ENCODE data around the gene TMPRSS13.
A peak's percentile ranks its signal among the peaks of the same experiment; 100 is the strongest.

The TMPRSS13 gene

DNA sequence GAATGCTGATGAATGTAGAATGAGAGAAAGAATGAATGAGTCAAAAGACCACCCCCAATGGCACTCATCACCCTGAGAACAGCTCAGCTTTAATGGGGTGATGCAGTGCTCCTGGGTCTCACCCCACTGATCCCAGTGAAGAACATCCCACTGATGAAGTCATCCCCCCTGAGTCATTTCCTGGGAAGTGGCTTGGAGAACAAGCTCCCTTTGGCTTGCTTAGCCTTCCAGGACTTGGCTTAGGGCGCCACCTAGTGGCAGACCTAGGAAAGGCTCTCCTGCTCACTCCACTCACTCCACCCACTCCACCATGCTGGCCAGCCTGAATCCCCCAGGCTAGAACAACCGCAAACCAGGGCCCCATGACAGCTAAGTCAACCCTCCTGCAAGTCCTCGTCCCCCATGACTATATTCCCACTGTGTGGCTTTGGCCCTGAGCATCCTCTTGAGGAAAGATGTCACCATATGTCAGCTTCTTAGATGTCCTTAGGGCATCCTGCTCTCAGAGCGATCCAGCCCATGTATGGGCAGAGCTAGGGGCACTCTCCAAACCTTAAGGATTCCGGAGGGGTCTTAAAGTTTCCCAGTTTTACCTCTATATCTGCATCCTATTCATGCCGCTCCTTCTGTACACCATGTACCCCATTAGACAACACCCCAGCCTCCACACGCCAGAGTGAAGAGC lies 17.8 kb upstream of the TMPRSS13 start:
- Histone ChIP-seq H3K4me1 (ENCODE audit: control insufficient read depth, insufficient read depth, low read length) (no peaks in the 10 kb centered on the region), H3K4me3 (ENCODE audit: low read depth, low read length) (no peak overlapping the region), H3K9me3 (ENCODE audit: control insufficient read depth, insufficient read depth, low read depth, low read length) (no peaks in the 10 kb centered on the region), H3K36me3 (ENCODE audit: control insufficient read depth in 2 of 2, insufficient read depth in 1 of 2, low read length in 2 of 2) (no peaks in the 10 kb centered on the region), H3K27ac (ENCODE audit: extremely low read depth, low read depth, low read length) (no peak overlapping the region)
- CTCF ChIA-PET = interaction anchor here (0.6 to 9.3 kb wide), 63 partner anchors 9 to 1211 kb away, joined by 3 to 223 read pairs (median 4); partner anchors contain the start of genes FXYD2, FXYD6 and TMPRSS13
- POLR2A ChIA-PET = interaction anchor here (0.7 to 1.8 kb wide), 3 partner anchors 40 to 128 kb away, joined by 4 read pairs; partner anchors contain the start of gene FXYD6
- no peak for TF ChIP-seq OSR2 (tag by site-specific recombination; IDR thresholded peaks at IDR 0.05)
- no peak for TF ChIP-seq ZNF16 (tag by site-specific recombination; IDR thresholded peaks at IDR 0.05; ENCODE audit: low read depth)
- TF ChIP-seq SCRT2 (tag by site-specific recombination; IDR thresholded peaks at IDR 0.05) = peak; percentile 31; the same call in 1 of the 2 replicates
- no peak for TF ChIP-seq ZNF426 (tag by site-specific recombination; IDR thresholded peaks at IDR 0.05)
- TF ChIP-seq, protein P1, sequence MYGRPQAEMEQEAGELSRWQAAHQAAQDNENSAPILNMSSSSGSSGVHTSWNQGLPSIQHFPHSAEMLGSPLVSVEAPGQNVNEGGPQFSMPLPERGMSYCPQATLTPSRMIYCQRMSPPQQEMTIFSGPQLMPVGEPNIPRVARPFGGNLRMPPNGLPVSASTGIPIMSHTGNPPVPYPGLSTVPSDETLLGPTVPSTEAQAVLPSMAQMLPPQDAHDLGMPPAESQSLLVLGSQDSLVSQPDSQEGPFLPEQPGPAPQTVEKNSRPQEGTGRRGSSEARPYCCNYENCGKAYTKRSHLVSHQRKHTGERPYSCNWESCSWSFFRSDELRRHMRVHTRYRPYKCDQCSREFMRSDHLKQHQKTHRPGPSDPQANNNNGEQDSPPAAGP (tag by site-specific recombination; IDR thresholded peaks at IDR 0.05) = peak; percentile 64; the same call in 1 of the 2 replicates
- TF ChIP-seq ZEB2 (tag by site-specific recombination; IDR thresholded peaks at IDR 0.05) = peak; percentile 69
- TF ChIP-seq, protein P2, sequence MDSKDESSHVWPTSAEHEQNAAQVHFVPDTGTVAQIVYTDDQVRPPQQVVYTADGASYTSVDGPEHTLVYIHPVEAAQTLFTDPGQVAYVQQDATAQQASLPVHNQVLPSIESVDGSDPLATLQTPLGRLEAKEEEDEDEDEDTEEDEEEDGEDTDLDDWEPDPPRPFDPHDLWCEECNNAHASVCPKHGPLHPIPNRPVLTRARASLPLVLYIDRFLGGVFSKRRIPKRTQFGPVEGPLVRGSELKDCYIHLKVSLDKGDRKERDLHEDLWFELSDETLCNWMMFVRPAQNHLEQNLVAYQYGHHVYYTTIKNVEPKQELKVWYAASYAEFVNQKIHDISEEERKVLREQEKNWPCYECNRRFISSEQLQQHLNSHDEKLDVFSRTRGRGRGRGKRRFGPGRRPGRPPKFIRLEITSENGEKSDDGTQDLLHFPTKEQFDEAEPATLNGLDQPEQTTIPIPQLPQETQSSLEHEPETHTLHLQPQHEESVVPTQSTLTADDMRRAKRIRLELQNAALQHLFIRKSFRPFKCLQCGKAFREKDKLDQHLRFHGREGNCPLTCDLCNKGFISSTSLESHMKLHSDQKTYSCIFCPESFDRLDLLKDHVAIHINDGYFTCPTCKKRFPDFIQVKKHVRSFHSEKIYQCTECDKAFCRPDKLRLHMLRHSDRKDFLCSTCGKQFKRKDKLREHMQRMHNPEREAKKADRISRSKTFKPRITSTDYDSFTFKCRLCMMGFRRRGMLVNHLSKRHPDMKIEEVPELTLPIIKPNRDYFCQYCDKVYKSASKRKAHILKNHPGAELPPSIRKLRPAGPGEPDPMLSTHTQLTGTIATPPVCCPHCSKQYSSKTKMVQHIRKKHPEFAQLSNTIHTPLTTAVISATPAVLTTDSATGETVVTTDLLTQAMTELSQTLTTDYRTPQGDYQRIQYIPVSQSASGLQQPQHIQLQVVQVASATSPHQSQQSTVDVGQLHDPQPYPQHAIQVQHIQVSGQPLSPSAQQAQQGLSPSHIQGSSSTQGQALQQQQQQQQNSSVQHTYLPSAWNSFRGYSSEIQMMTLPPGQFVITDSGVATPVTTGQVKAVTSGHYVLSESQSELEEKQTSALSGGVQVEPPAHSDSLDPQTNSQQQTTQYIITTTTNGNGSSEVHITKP (tag by site-specific recombination; IDR thresholded peaks at IDR 0.05) = peak; percentile 45; the same call in 1 of the 2 replicates
- peak; percentile 27; the same call in 1 of the 2 replicates for TF ChIP-seq ZNF24 (tag by site-specific recombination; IDR thresholded peaks at IDR 0.05)
- peak; percentile 72 for TF ChIP-seq ZNF2 (tag by site-specific recombination; IDR thresholded peaks at IDR 0.05)
- TF ChIP-seq KLF9 (tag by site-specific recombination; IDR thresholded peaks at IDR 0.05; ENCODE audit: low read depth) = 0 out of 2 replicates have a peak, but pooled peaks have one; percentile 14
- TF ChIP-seq KLF8 (tag by site-specific recombination; IDR thresholded peaks at IDR 0.05) = 0 out of 2 replicates have a peak, but pooled peaks have one; percentile 36
- peak; percentile 42 for TF ChIP-seq GLIS1 (tag by site-specific recombination; IDR thresholded peaks at IDR 0.05)
- peak; percentile 94 for TF ChIP-seq ZNF677 (tag by site-specific recombination; IDR thresholded peaks at IDR 0.05)
- TF ChIP-seq ZFHX2 (tag by site-specific recombination; conservative IDR thresholded peaks at IDR 0.05) = peak; percentile 56
- TF ChIP-seq, protein P3, sequence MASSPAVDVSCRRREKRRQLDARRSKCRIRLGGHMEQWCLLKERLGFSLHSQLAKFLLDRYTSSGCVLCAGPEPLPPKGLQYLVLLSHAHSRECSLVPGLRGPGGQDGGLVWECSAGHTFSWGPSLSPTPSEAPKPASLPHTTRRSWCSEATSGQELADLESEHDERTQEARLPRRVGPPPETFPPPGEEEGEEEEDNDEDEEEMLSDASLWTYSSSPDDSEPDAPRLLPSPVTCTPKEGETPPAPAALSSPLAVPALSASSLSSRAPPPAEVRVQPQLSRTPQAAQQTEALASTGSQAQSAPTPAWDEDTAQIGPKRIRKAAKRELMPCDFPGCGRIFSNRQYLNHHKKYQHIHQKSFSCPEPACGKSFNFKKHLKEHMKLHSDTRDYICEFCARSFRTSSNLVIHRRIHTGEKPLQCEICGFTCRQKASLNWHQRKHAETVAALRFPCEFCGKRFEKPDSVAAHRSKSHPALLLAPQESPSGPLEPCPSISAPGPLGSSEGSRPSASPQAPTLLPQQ (tag by site-specific recombination; IDR thresholded peaks at IDR 0.05) = peak; percentile 74
- peak; percentile 93 for TF ChIP-seq IKZF3 (tag by site-specific recombination; IDR thresholded peaks at IDR 0.05)
- TF ChIP-seq, protein P4, sequence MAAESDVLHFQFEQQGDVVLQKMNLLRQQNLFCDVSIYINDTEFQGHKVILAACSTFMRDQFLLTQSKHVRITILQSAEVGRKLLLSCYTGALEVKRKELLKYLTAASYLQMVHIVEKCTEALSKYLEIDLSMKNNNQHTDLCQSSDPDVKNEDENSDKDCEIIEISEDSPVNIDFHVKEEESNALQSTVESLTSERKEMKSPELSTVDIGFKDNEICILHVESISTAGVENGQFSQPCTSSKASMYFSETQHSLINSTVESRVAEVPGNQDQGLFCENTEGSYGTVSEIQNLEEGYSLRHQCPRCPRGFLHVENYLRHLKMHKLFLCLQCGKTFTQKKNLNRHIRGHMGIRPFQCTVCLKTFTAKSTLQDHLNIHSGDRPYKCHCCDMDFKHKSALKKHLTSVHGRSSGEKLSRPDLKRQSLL (tag by site-specific recombination; IDR thresholded peaks at IDR 0.05) = no peak
- peak; percentile 30; the same call in 1 of the 2 replicates for TF ChIP-seq EGR2 (tag by site-specific recombination; IDR thresholded peaks at IDR 0.05; ENCODE audit: low read depth)
- TF ChIP-seq ZNF654 (tag by site-specific recombination; IDR thresholded peaks at IDR 0.05; ENCODE audit: low read depth) = peak; percentile 95
- TF ChIP-seq ZNF366 (tag by site-specific recombination; conservative IDR thresholded peaks at IDR 0.05) = peak; percentile 40; the same call in 1 of the 2 replicates
- TF ChIP-seq ZBTB21 (tag by site-specific recombination; IDR thresholded peaks at IDR 0.05) = peak; percentile 50
- TF ChIP-seq, protein P5, sequence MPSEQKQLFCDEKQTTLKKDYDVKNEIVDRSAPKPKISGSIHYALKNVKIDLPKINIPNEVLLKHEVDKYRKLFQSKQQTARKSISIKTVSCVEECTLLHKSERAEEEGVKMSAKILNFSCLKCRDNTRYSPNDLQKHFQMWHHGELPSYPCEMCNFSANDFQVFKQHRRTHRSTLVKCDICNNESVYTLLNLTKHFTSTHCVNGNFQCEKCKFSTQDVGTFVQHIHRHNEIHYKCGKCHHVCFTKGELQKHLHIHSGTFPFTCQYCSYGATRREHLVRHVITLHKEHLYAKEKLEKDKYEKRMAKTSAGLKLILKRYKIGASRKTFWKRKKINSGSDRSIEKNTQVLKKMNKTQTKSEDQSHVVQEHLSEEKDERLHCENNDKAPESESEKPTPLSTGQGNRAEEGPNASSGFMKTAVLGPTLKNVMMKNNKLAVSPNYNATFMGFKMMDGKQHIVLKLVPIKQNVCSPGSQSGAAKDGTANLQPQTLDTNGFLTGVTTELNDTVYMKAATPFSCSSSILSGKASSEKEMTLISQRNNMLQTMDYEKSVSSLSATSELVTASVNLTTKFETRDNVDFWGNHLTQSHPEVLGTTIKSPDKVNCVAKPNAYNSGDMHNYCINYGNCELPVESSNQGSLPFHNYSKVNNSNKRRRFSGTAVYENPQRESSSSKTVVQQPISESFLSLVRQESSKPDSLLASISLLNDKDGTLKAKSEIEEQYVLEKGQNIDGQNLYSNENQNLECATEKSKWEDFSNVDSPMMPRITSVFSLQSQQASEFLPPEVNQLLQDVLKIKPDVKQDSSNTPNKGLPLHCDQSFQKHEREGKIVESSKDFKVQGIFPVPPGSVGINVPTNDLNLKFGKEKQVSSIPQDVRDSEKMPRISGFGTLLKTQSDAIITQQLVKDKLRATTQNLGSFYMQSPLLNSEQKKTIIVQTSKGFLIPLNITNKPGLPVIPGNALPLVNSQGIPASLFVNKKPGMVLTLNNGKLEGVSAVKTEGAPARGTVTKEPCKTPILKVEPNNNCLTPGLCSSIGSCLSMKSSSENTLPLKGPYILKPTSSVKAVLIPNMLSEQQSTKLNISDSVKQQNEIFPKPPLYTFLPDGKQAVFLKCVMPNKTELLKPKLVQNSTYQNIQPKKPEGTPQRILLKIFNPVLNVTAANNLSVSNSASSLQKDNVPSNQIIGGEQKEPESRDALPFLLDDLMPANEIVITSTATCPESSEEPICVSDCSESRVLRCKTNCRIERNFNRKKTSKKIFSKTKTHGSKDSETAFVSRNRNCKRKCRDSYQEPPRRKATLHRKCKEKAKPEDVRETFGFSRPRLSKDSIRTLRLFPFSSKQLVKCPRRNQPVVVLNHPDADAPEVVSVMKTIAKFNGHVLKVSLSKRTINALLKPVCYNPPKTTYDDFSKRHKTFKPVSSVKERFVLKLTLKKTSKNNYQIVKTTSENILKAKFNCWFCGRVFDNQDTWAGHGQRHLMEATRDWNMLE (tag by site-specific recombination; conservative IDR thresholded peaks at IDR 0.05; ENCODE audit: low read depth) = no peak
- 0 out of 2 replicates have a peak, but pooled peaks have one; percentile 22 for TF ChIP-seq ZNF561 (tag by site-specific recombination; IDR thresholded peaks at IDR 0.05; ENCODE audit: borderline replicate concordance)
- TF ChIP-seq ZBTB17 (tag by site-specific recombination; IDR thresholded peaks at IDR 0.05) = peak; percentile 68
- peak; percentile 44; the same call in 1 of the 2 replicates for TF ChIP-seq ZNF391 (tag by site-specific recombination; IDR thresholded peaks at IDR 0.05; ENCODE audit: borderline replicate concordance, low read depth)

Measured in HEK293 (cell line).